K562 (cell line): ENCODE results near the gene CSAD. TPM values are rescaled to one million over a fixed set of nuclear protein-coding genes. Genes with fewer than 3 reads are reported as not detected.

Experiments used
- ARID2 ChIP-seq: fragments of 450-650 bp; IDR thresholded peaks from 2 replicates; pipeline ENCODE4 v1.6.1; 2017; ENCODE audit warnings: antibody characterized with exemption, mild to moderate bottlenecking
- EHMT2 ChIP-seq: fragments of 450-650 bp; IDR thresholded peaks from 2 replicates; pipeline ENCODE4 v1.6.1; 2018; ENCODE audit warnings: antibody characterized with exemption
- GABPB2 ChIP-seq: fragments of 250-450 bp; sonication (Bioruptor Pico); conservative IDR thresholded peaks from 2 replicates; pipeline ENCODE4 v1.5.1; 2021; ENCODE audit warnings: mild to moderate bottlenecking
- ILK ChIP-seq: fragments of 450-650 bp; IDR thresholded peaks from 2 replicates; pipeline ENCODE4 v1.6.1; 2016; ENCODE audit warnings: missing genetic modification characterization, low read depth, mild to moderate bottlenecking, missing compliant biosample characterization, moderate library complexity, borderline replicate concordance
- IRF2 ChIP-seq: sonication (generic); formaldehyde crosslinking; IDR thresholded peaks from 2 replicates; pipeline ENCODE4 v1.8.1; 2022; ENCODE audit warnings: mild to moderate bottlenecking, missing genetic modification reagents
- KDM2B ChIP-seq: fragments of 250-450 bp; sonication (Bioruptor Pico); IDR thresholded peaks from 2 replicates; pipeline ENCODE4 v1.8.0; 2021; ENCODE audit warnings: mild to moderate bottlenecking, moderate library complexity
- MEIS2 ChIP-seq: fragments of 450-650 bp; IDR thresholded peaks from 2 replicates; pipeline ENCODE4 v1.6.1; 2014; ENCODE audit warnings: mild to moderate bottlenecking; ENCODE audit not compliant: partially characterized antibody
- NEUROD1 ChIP-seq: fragments of 150-350 bp; IDR thresholded peaks from 2 replicates; pipeline ENCODE4 v1.6.1; 2014; ENCODE audit warnings: borderline replicate concordance, low read length, low read depth; ENCODE audit not compliant: partially characterized antibody
- PATZ1 ChIP-seq: fragments of 250-450 bp; sonication (Bioruptor Pico); IDR thresholded peaks from 2 replicates; pipeline ENCODE4 v1.5.0; 2020; ENCODE audit warnings: mild to moderate bottlenecking, borderline replicate concordance
- PURB ChIP-seq: sonication (generic); formaldehyde crosslinking; IDR thresholded peaks from 2 replicates; pipeline ENCODE4 v1.9.0; 2021; ENCODE audit warnings: low read depth, mild to moderate bottlenecking, missing genetic modification reagents
- SFPQ ChIP-seq: fragments of 200-400 bp; formaldehyde crosslinking; IDR thresholded peaks from 2 replicates; pipeline ENCODE4 v1.6.1; 2017; ENCODE audit warnings: mild to moderate bottlenecking, low read depth, low read length, moderate library complexity
- SP1 ChIP-seq: sonication (generic); formaldehyde crosslinking; IDR thresholded peaks from 2 replicates; pipeline ENCODE4 v1.8.1; 2022; ENCODE audit warnings: mild to moderate bottlenecking, missing genetic modification reagents
- SRSF1 ChIP-seq: fragments of 200-400 bp; formaldehyde crosslinking; IDR thresholded peaks from 2 replicates; pipeline ENCODE4 v1.6.1; 2017; ENCODE audit warnings: mild to moderate bottlenecking, low read depth, low read length, moderate library complexity
- SRSF7 ChIP-seq: fragments of 200-400 bp; formaldehyde crosslinking; optimal IDR thresholded peaks from 2 replicates; pipeline ENCODE3; 2017; ENCODE audit warnings: mild to moderate bottlenecking, low read depth, low read length
- TARDBP ChIP-seq: fragments of 450-650 bp; IDR thresholded peaks from 2 replicates; pipeline ENCODE4 v1.6.1; 2016
- YY1 ChIP-seq, 3 experiments: IDR thresholded peaks; 2 replicates each; pipeline ENCODE4 v1.6.1; 2011; ENCODE audit warnings: low read length in 2 of 3, mild to moderate bottlenecking in 2 of 3, moderate library complexity in 2 of 3, borderline replicate concordance in 1 of 3, control low read depth in 1 of 3, low read depth in 1 of 3; ENCODE audit not compliant: insufficient read depth in 3 of 3, insufficient replicate concordance in 2 of 3, control insufficient read depth in 1 of 3, insufficient read length in 1 of 3; ENCODE audit errors: extremely low read depth in 1 of 3
- ZNF282 ChIP-seq: sonication (generic); formaldehyde crosslinking; IDR thresholded peaks from 2 replicates; pipeline ENCODE4 v1.8.1; 2023; ENCODE audit warnings: missing genetic modification reagents
- polyA plus RNA-seq, 8 experiments: library from polyadenylated mRNA; depleted of rRNA in 4 of 8; stranded (reverse) in 5 of 8; unstranded in 3 of 8; fragments of >200 nt; fragmentation: Nextera tagmentation in 2 of 8; fragmentation: Illumina TruSeq in 1 of 8; extraction: Ambion mirVana in 2 of 8; extraction: Trizol in 1 of 8; gene quantifications; 2 replicates each; pipeline versions ENCODE4 v1.2.1 to v1.2.3, GENCODE V29; 2011 to 2014; ENCODE audit warnings: inconsistent platforms in 1 of 8, missing spikeins in 1 of 8
- total RNA-seq, 7 experiments: library from RNA; depleted of rRNA in 6 of 7; stranded (reverse); fragments of >200 nt in 6 of 7; fragmentation: Illumina TruSeq in 2 of 7; extraction: Trizol in 2 of 7; gene quantifications; 2 replicates each; pipeline versions ENCODE4 v1.2.1 to v1.2.3, GENCODE V29; 2011 to 2021; ENCODE audit warnings: low replicate concordance in 1 of 7
- TF ChIP-seq, protein P1 (sequence below): fragments of 450-650 bp; formaldehyde crosslinking; IDR thresholded peaks from 2 replicates; pipeline ENCODE4 v1.4.0; 2022; ENCODE audit warnings: missing genetic modification characterization
- TF ChIP-seq, protein P2 (sequence below): fragments of 250-450 bp; sonication (Bioruptor Pico); IDR thresholded peaks from 2 replicates; pipeline ENCODE4 v1.5.0; 2021; ENCODE audit warnings: mild to moderate bottlenecking, borderline replicate concordance

CSAD gene
- total and polyA plus RNA-seq, 9 of the 15 experiments (the other 6 are each of a cell fraction or from before 2014, with no cell fraction given): 1.8 to 19.6 (median 8.1) TPM

DNA sequence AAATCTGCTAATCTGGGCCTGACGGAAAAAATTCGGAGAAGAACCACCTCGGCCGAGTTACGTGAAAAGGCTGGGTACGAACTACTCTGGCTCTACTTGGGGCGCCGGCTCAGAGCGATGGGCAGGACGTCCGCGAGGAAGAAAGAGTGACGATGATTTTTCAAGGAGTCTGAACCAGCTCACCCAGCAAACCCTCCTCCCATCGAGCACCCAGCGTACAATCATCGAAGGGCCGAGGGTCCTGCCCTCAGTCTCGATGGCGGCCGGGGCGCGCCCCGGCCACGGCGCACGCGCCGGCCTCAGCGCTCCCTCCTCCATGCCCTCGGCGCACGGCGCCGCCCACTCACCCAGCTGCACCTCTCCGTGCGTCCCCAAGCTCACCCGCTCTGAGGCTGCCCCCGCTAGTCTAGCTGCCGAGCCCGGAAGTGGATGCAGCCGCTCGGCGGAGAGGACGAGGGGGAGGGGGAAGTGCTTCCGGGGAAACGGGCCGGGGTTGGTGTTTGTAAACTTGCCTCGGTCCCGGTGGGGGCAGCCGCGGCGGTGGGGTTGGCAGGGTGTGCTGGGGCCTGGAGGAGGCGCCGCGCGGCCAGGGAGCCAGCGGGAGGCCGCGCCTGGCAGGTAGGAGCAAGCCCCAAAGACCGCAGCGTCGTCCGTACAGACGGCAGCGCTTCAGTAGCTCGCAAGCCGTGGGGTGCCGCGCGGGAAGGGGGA, at the start of gene CSAD, which contains the start of gene ZNF740 (continued):
- no peak for TF ChIP-seq IRF2 (CRISPR knock-in tag)
- no peak for TF ChIP-seq GABPB2 (CRISPR knock-in tag)
- no peak for TF ChIP-seq EHMT2
- TF ChIP-seq ARID2: no peak
- TF ChIP-seq PATZ1 (CRISPR knock-in tag): no peak
- no peak; the same call in 1 of the 2 replicates for TF ChIP-seq TARDBP
- TF ChIP-seq YY1 (IDR thresholded peaks at IDR 0.05; ENCODE audit: borderline replicate concordance in 1 of 3, control insufficient read depth in 1 of 3, extremely low read depth in 1 of 3, insufficient read depth in 3 of 3, insufficient read length in 1 of 3, insufficient replicate concordance in 2 of 3, low read depth in 1 of 3, low read length in 2 of 3): peak; percentile 92 to 99 (median 99)
- TF ChIP-seq, protein P1, sequence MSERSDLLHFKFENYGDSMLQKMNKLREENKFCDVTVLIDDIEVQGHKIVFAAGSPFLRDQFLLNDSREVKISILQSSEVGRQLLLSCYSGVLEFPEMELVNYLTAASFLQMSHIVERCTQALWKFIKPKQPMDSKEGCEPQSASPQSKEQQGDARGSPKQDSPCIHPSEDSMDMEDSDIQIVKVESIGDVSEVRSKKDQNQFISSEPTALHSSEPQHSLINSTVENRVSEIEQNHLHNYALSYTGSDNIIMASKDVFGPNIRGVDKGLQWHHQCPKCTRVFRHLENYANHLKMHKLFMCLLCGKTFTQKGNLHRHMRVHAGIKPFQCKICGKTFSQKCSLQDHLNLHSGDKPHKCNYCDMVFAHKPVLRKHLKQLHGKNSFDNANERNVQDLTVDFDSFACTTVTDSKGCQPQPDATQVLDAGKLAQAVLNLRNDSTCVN (CRISPR knock-in tag): no peak
- TF ChIP-seq SRSF1: no peak
- peak; percentile 60 for TF ChIP-seq SP1 (CRISPR knock-in tag)
- no peak for TF ChIP-seq ILK (tag)
- TF ChIP-seq SFPQ: no peak
- TF ChIP-seq MEIS2: peak; percentile 81
- no peak for TF ChIP-seq PURB (CRISPR knock-in tag)
- TF ChIP-seq KDM2B (CRISPR knock-in tag): no peak
- TF ChIP-seq NEUROD1: peak; percentile 41
- no peak for TF ChIP-seq SRSF7
- TF ChIP-seq, protein P2, sequence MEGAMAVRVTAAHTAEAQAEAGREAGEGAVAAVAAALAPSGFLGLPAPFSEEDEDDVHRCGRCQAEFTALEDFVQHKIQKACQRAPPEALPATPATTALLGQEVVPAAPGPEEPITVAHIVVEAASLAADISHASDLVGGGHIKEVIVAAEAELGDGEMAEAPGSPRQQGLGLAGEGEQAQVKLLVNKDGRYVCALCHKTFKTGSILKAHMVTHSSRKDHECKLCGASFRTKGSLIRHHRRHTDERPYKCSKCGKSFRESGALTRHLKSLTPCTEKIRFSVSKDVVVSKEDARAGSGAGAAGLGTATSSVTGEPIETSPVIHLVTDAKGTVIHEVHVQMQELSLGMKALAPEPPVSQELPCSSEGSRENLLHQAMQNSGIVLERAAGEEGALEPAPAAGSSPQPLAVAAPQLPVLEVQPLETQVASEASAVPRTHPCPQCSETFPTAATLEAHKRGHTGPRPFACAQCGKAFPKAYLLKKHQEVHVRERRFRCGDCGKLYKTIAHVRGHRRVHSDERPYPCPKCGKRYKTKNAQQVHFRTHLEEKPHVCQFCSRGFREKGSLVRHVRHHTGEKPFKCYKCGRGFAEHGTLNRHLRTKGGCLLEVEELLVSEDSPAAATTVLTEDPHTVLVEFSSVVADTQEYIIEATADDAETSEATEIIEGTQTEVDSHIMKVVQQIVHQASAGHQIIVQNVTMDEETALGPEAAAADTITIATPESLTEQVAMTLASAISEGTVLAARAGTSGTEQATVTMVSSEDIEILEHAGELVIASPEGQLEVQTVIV: no peak
- TF ChIP-seq ZNF282 (CRISPR knock-in tag): no peak
